MCF 10A (cell line): ENCODE measurements around the gene TCOF1. TPM values are rescaled to one million over a fixed set of nuclear protein-coding genes. Genes with fewer than 3 reads are reported as not detected.

Experiments used
- BruUV-seq: library from RNA; stranded (reverse); fragments of 400-500 nt; replicated peaks from 2 replicates; lab custom pipeline; 2021; lab: Mats Ljungman, UMichigan
- CTCF ChIA-PET: fragments of 300-600 bp; sonication (Branson Sonifier 250); formaldehyde crosslinking; extraction: SDS; loops from one replicate; lab custom pipeline; 2021; ENCODE audit warnings: antibody characterized with exemption, inconsistent platforms; lab: Yijun Ruan, JAX
- POLR2A ChIA-PET: fragments of 300-600, 350-650 bp; sonication (Branson Sonifier 250); formaldehyde crosslinking; extraction: SDS; loops from one replicate; lab custom pipeline; 2020; ENCODE audit warnings: antibody characterized with exemption, inconsistent platforms; lab: Yijun Ruan, JAX
- DNase-seq: peaks from one replicate; pipeline ENCODE4 v3.0.0-alpha.2; 2018; ENCODE audit not compliant: unreplicated experiment
- H3K27ac Mint-ChIP-seq: one replicate; pipeline ENCODE4 v1.8.0; 2022; ENCODE audit warnings: mild to moderate bottlenecking, low read depth, mixed read lengths; ENCODE audit not compliant: unreplicated experiment
- H3K27me3 Mint-ChIP-seq: one replicate; pipeline ENCODE4 v1.8.0; 2022; ENCODE audit warnings: mixed read lengths; ENCODE audit not compliant: insufficient read depth, unreplicated experiment
- H3K36me3 Mint-ChIP-seq: one replicate; pipeline ENCODE4 v1.8.0; 2022; ENCODE audit warnings: mild to moderate bottlenecking, moderate library complexity, mixed read lengths; ENCODE audit not compliant: insufficient read depth, unreplicated experiment
- H3K4me1 Mint-ChIP-seq: one replicate; pipeline ENCODE4 v1.8.0; 2022; ENCODE audit warnings: mixed read lengths; ENCODE audit not compliant: insufficient read depth, unreplicated experiment
- H3K4me3 Mint-ChIP-seq: one replicate; pipeline ENCODE4 v1.8.0; 2022; ENCODE audit warnings: mild to moderate bottlenecking, moderate library complexity, mixed read lengths; ENCODE audit not compliant: unreplicated experiment
- H3K9me3 Mint-ChIP-seq: one replicate; pipeline ENCODE4 v1.8.0; 2022; ENCODE audit warnings: mixed read lengths; ENCODE audit not compliant: unreplicated experiment
- intact Hi-C: fragments of 100-400 bp; cut with micrococcal nuclease; formaldehyde crosslinking; loops from 2 replicates; pipeline ENCODE4 v1.14.1; 2022
- total RNA-seq: library from RNA; stranded (reverse); gene quantifications from 2 replicates; pipeline ENCODE4 v1.2.3, GENCODE V29; 2022
- TF ChIP-seq, protein P1 (sequence below): fragments of 200-600 bp; IDR thresholded peaks from one replicate; pipeline ENCODE4 v1.8.0; 2022; ENCODE audit warnings: antibody characterized with exemption, mild to moderate bottlenecking; ENCODE audit not compliant: unreplicated experiment

The TCOF1 gene
- total RNA-seq, 1 experiment from 2014 or later = 83.5 TPM

GRCh38 chr5:150398722-150399523 is 41.4 kb downstream of the TCOF1 start:
- Mint-ChIP-seq H3K27me3 (no peaks in the 10 kb centered on the region), H3K4me3 (no peak overlapping the region), H3K36me3 (peaks cover 60% of the 10 kb centered on the region), H3K9me3 (no peaks in the 10 kb centered on the region), H3K27ac (no peak overlapping the region), H3K4me1 (no peaks in the 10 kb centered on the region)
- intact Hi-C loops = no loop called here
- CTCF ChIA-PET = interaction anchor here (0.5 to 2.6 kb wide), 11 partner anchors 8 to 174 kb away, joined by 3 to 11 read pairs (median 4); no protein-coding TSS in a partner anchor
- BruUV-seq = no TSS peak
- no peak for DNase-seq
- POLR2A ChIA-PET = interaction anchor here (1.1 to 1.5 kb wide), 4 partner anchors 12 to 51 kb away, joined by 3 to 4 read pairs (median 3); no protein-coding TSS in a partner anchor
- TF ChIP-seq, protein P1, sequence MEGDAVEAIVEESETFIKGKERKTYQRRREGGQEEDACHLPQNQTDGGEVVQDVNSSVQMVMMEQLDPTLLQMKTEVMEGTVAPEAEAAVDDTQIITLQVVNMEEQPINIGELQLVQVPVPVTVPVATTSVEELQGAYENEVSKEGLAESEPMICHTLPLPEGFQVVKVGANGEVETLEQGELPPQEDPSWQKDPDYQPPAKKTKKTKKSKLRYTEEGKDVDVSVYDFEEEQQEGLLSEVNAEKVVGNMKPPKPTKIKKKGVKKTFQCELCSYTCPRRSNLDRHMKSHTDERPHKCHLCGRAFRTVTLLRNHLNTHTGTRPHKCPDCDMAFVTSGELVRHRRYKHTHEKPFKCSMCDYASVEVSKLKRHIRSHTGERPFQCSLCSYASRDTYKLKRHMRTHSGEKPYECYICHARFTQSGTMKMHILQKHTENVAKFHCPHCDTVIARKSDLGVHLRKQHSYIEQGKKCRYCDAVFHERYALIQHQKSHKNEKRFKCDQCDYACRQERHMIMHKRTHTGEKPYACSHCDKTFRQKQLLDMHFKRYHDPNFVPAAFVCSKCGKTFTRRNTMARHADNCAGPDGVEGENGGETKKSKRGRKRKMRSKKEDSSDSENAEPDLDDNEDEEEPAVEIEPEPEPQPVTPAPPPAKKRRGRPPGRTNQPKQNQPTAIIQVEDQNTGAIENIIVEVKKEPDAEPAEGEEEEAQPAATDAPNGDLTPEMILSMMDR = peak; percentile 30

DNA sequence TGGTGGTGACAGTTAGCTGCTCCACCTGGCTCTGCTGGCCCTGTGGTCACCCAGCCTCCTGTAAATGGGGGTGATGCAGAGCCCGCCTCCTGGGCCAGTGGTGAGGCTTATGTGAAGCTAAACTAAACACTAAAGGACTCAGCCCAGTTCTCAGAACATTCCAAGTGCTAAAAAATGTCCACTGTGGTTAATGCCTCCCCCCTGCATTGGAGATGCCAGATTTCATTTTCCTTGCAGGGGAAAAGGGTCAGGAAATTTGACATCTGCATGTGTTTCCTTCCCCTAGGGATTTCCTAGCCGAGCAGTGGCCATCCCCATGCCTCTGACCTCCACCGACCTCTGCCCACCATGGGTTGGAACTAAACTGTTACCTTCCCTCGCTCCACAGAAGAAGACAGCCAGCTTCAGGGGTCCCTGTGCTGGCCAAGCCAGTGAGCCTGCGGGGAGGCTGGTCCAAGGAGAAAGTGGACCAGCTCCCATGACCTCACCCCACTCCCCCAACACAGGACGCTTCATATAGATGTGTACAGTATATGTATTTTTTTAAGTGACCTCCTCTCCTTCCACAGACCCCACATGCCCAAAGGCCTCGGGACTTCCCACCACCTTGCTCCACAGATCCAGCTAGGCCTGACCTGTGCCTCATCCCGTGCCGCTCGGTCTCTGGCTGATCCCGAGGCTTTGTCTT is 42.2 kb downstream of the TCOF1 start:
- BruUV-seq = no TSS peak
- TF ChIP-seq, protein P1 = no peak

DNA sequence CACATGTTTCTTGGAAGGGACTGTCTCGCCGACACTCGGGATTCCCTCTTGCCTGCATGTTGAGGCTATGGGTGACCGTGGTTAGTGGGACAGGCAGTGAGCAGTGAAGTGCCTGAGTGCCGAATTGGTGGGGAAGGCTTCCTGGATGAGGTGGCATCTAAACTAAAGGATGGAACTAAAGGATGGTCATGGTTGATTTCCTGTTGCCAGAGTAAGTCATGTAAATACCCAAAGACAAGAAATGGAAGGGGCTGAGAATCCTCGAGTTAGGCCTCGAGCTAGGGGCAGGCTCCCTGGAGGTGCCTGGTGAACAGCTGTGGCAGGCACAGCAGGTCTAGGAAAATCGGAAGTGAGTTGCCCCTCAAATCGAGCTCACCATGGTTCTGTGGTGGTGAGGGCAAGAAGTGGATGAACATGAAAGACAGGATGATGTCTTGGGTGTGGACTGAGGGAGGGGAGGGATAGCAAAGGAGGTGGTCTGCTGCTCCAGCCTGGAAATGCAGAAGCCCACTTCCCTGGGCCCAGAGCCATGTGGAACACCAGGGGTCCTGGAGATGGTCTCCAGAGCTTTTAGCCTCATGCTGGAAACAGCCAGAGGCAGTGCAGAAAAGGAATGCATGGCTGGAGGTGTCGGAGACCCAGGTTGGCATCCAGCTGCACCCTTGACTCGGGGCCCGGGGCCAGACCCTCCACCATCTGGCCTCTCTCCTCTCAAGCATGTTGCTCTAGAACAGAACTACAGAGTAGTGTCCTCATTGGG is 43.0 kb downstream of the TCOF1 start:
- intact Hi-C loops = no loop called here
- peaks cover 46% of the 10 kb centered on the region for H3K36me3 Mint-ChIP-seq
- H3K27me3 Mint-ChIP-seq = no peaks in the 10 kb centered on the region
- H3K4me1 Mint-ChIP-seq = no peaks in the 10 kb centered on the region
- no peak for DNase-seq
- ChIA-PET POLR2A (interaction anchor here (0.8 to 1.5 kb wide), 4 partner anchors 10 to 50 kb away, joined by 3 to 7 read pairs (median 3); no protein-coding TSS in a partner anchor), CTCF (interaction anchor here (0.6 to 2.1 kb wide), 6 partner anchors 24 to 967 kb away, joined by 3 to 9 read pairs (median 4); no protein-coding TSS in a partner anchor)
- no peak overlapping the region for H3K4me3 Mint-ChIP-seq
- H3K9me3 Mint-ChIP-seq = no peaks in the 10 kb centered on the region
- H3K27ac Mint-ChIP-seq = no peak overlapping the region
- BruUV-seq = no TSS peak
- TF ChIP-seq, protein P1 = no peak

More for the DNA sequence above, 42.2 kb downstream of the TCOF1 start:
- no peaks in the 10 kb centered on the region for H3K4me1 Mint-ChIP-seq
- H3K4me3 Mint-ChIP-seq = no peak overlapping the region
- intact Hi-C loops = no loop called here
- no peak overlapping the region for H3K27ac Mint-ChIP-seq
- ChIA-PET POLR2A (interaction anchor here (1.1 to 1.5 kb wide), 3 partner anchors 11 to 51 kb away, joined by 3 read pairs; no protein-coding TSS in a partner anchor), CTCF (interaction anchor here (0.5 to 2.1 kb wide), 8 partner anchors 12 to 966 kb away, joined by 3 to 9 read pairs (median 3); no protein-coding TSS in a partner anchor)
- H3K36me3 Mint-ChIP-seq = peaks cover 53% of the 10 kb centered on the region
- H3K27me3 Mint-ChIP-seq = no peaks in the 10 kb centered on the region
- no peak for DNase-seq
- H3K9me3 Mint-ChIP-seq = no peaks in the 10 kb centered on the region
